Mucosa of stomach (tissue), 1 donor: ENCODE data around the gene RRAS2.

ENCODE experiments used
- H3K27me3 ChIP-seq: one replicate; pipeline ENCODE4 v1.7.0; 2013; ENCODE audit warnings: mild to moderate bottlenecking, low read length; ENCODE audit not compliant: control insufficient read depth, insufficient read depth
- H3K36me3 ChIP-seq: one replicate; pipeline ENCODE4 v1.7.0; 2013; ENCODE audit warnings: low read length; ENCODE audit not compliant: control insufficient read depth, insufficient read depth
- H3K4me1 ChIP-seq: one replicate; pipeline ENCODE4 v1.7.0; 2013; ENCODE audit warnings: mild to moderate bottlenecking, low read length; ENCODE audit not compliant: control insufficient read depth, insufficient read depth
- H3K4me3 ChIP-seq: one replicate; pipeline ENCODE4 v1.7.0; 2013; ENCODE audit warnings: low read length
- H3K9ac ChIP-seq: one replicate; pipeline ENCODE4 v1.7.0; 2013; ENCODE audit warnings: mild to moderate bottlenecking, low read length, moderate library complexity
- H3K9me3 ChIP-seq: one replicate; pipeline ENCODE4 v1.7.0; 2013; ENCODE audit warnings: mild to moderate bottlenecking, low read length, moderate library complexity; ENCODE audit not compliant: control insufficient read depth
- donor health status: Pancreatic carcinoma.

RRAS2 gene

DNA sequence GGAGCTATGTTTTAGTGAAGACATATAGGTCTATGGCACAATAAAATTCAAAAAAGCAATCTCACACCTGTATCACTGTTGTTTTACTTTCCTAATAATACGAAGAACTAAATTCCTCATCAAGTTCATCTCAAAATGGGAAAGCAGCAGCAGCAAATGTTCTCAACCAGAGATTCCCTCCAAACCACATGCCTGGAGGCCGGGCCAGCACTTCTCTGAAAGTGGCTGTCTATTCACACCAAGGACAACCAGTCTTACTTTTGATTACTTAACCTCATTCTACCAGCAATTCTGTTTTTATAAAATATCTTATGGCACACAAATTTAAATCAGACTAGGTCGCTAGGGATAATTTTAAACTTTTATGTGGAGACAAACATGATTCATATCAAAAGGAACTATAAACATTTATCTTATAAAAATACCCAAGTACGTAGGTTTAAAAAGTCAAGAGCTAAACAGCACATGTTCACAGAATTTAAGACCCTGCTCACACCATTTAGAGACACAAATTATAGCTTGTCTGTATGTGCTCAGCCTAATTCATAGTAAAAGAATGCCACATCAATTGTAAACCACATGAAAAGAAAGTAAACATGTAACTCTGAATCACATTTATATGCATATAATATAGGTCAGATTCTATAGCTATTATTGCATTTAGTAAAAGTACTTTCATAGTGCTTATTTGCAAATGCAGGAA lies 46.1 kb downstream of the RRAS2 start:
- Histone ChIP-seq H3K4me3 (no peak overlapping the region), H3K4me1 (peaks cover 35% of the 10 kb centered on the region), H3K36me3 (no peaks in the 10 kb centered on the region), H3K27me3 (no peaks in the 10 kb centered on the region), H3K9ac (no peak overlapping the region), H3K9me3 (no peaks in the 10 kb centered on the region)

- Histone ChIP-seq H3K4me3 (no peak overlapping the region), H3K9ac (no peak overlapping the region), H3K9me3 (no peaks in the 10 kb centered on the region), H3K27me3 (no peaks in the 10 kb centered on the region), H3K36me3 (no peaks in the 10 kb centered on the region), H3K4me1 (peaks cover 35% of the 10 kb centered on the region)
These were observed 48.3 kb downstream of the RRAS2 start for GRCh38 chr11:14310679-14311078.

- H3K36me3 ChIP-seq = no peaks in the 10 kb centered on the region
- peaks cover 35% of the 10 kb centered on the region for H3K4me1 ChIP-seq
- no peaks in the 10 kb centered on the region for H3K27me3 ChIP-seq
- no peak overlapping the region for H3K9ac ChIP-seq
- no peaks in the 10 kb centered on the region for H3K9me3 ChIP-seq
- H3K4me3 ChIP-seq = no peak overlapping the region
These were observed 49.4 kb downstream of the RRAS2 start for GRCh38 chr11:14309425-14310192.

- peaks cover 35% of the 10 kb centered on the region for H3K4me1 ChIP-seq
- no peaks in the 10 kb centered on the region for H3K27me3 ChIP-seq
- H3K9ac ChIP-seq = no peak overlapping the region
- H3K9me3 ChIP-seq = no peaks in the 10 kb centered on the region
- no peaks in the 10 kb centered on the region for H3K36me3 ChIP-seq
- no peak overlapping the region for H3K4me3 ChIP-seq
These were observed 50.0 kb downstream of the RRAS2 start for GRCh38 chr11:14308897-14309387.

DNA sequence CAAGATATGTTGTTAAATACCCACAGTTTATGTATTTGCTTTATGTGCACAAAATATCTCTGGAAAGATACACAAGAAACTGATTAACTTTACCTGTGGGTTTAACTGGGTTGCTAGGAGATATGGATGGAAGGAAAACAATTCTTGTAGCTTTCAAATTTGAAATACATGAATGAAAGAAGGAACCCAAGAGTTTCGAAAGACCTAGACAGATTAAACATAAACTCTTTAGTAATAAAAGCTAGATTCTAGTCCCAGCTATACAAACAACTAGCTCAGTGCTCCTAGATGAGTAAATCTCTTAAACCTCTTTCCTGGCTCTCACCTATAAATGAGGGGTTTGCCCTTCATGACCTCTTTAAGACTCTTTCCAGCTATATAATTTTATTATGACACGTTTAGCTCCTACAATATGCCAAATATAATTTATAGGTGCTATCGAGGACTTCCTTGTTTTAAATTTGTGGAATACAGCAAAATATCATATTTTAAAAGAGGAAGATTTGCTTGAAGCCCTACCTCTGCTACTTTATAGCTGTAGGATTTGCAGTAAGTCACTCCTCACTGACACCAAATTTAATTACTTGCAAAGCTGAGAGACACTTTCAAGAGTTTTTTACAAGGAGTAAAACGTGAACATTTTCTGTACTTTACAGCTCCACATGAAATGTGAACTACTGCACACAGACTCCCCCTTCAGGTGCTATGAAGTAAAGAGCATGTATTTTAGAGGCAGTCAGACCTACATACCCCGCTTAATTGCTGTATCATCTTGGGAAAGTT lies 50.7 kb downstream of the RRAS2 start:
- H3K9ac ChIP-seq = no peak overlapping the region
- H3K4me1 ChIP-seq = peaks cover 31% of the 10 kb centered on the region
- H3K36me3 ChIP-seq = no peaks in the 10 kb centered on the region
- no peaks in the 10 kb centered on the region for H3K27me3 ChIP-seq
- H3K4me3 ChIP-seq = no peak overlapping the region
- no peaks in the 10 kb centered on the region for H3K9me3 ChIP-seq

DNA sequence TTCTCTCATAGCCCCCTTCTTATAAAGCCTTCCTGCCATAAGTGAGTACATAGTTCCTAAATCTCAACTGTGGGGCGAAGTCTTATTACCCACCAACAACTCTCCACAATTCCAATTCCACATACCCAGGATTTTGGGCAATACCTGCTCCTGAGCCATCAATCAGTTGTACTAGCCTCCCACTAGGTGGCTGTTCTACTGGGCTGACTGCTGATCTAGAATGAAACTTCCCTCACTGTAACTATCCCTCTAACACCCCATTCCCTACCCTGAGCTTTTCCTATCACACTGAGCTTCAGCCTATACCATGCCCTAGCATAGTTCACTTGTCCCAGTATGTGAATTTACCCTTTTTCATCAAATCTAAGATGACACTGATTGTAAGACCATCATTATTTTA lies 52.5 kb downstream of the RRAS2 start:
- H3K4me1 ChIP-seq = peaks cover 27% of the 10 kb centered on the region
- no peak overlapping the region for H3K4me3 ChIP-seq

DNA sequence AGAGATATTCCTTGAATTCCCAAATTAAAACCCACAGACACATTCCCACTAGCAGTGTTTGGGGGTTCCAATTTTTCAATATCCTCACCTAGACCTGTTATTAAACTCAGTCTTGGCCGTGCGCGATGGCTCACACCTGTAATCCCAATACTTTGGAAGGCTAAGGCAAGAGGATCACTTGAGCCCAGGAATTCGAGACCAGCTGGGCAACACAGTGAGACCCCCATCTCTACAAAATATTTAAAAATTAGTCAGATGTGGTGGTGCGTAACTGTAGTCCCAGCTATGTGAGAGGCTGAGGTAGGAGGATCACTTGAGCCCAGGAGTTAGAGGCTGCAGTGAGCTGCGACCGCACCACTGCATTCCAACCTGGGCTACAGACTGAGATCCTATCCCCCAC lies 53.3 kb downstream of the RRAS2 start:
- H3K9ac ChIP-seq = no peak overlapping the region
- no peaks in the 10 kb centered on the region for H3K9me3 ChIP-seq
- no peak overlapping the region for H3K4me3 ChIP-seq
- H3K27me3 ChIP-seq = no peaks in the 10 kb centered on the region
- H3K36me3 ChIP-seq = no peaks in the 10 kb centered on the region
- H3K4me1 ChIP-seq = peaks cover 28% of the 10 kb centered on the region

More for the DNA sequence above, 52.5 kb downstream of the RRAS2 start:
- no peaks in the 10 kb centered on the region for H3K36me3 ChIP-seq
- H3K9me3 ChIP-seq = no peaks in the 10 kb centered on the region
- no peak overlapping the region for H3K9ac ChIP-seq
- no peaks in the 10 kb centered on the region for H3K27me3 ChIP-seq

DNA sequence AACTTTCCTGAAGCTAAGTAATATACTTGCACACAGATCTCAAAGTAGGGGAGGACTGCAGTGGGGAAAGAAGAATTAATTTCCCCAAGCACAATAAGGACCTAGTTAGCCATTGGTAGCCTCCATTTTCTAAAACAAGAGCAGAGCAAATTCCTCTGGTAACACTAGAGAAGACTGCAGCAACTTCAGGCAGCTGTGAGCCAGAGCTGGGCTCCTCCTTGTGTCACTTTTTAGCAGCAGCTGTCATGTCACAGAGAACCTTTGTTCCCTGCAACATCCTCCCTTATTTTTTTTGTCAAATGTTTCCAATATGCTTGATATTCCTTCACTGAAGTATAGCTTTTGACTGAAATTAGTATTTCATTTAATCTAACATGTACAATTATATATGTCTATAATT lies 54.4 kb downstream of the RRAS2 start:
- H3K27me3 ChIP-seq = no peaks in the 10 kb centered on the region
- no peak overlapping the region for H3K9ac ChIP-seq
- no peaks in the 10 kb centered on the region for H3K36me3 ChIP-seq
- H3K4me3 ChIP-seq = no peak overlapping the region
- no peaks in the 10 kb centered on the region for H3K9me3 ChIP-seq
- H3K4me1 ChIP-seq = peaks cover 23% of the 10 kb centered on the region

GRCh38 chr11:14300661-14301304 lies 58.2 kb downstream of the RRAS2 start:
- no peak overlapping the region for H3K4me3 ChIP-seq
- peaks cover 7% of the 10 kb centered on the region for H3K4me1 ChIP-seq
- H3K27me3 ChIP-seq = no peaks in the 10 kb centered on the region
- H3K9me3 ChIP-seq = no peaks in the 10 kb centered on the region
- H3K9ac ChIP-seq = no peak overlapping the region
- no peaks in the 10 kb centered on the region for H3K36me3 ChIP-seq

DNA sequence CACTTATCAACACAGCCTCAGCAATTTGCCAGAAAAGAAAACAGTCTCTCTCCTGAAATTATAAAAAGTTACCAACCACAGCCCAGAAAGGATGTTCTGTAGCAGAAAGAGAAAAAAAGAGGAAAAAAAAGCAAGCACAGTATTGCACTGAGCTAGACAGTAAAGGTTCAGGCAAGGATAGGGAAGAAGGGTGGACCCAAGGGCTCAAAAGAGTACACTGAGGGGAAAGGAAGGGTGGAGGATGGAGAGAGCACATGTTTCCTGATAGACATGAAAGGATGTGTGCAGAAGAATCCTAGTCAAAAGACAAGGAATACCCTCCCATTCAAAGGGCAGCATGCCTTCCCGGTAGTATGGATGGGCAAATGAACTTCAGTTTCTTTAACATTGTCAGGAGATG lies 59.1 kb downstream of the RRAS2 start:
- Histone ChIP-seq H3K27me3 (no peaks in the 10 kb centered on the region), H3K36me3 (no peaks in the 10 kb centered on the region), H3K9me3 (no peaks in the 10 kb centered on the region), H3K9ac (no peak overlapping the region), H3K4me3 (no peak overlapping the region), H3K4me1 (peaks cover 7% of the 10 kb centered on the region)

- no peak overlapping the region for H3K4me3 ChIP-seq
- H3K27me3 ChIP-seq = no peaks in the 10 kb centered on the region
- no peaks in the 10 kb centered on the region for H3K9me3 ChIP-seq
- H3K36me3 ChIP-seq = no peaks in the 10 kb centered on the region
- no peaks in the 10 kb centered on the region for H3K4me1 ChIP-seq
- no peak overlapping the region for H3K9ac ChIP-seq
These were observed 68.6 kb downstream of the RRAS2 start for GRCh38 chr11:14290422-14290821.
